GM12878 (cell line): Measurements from ENCODE around the gene DRC1. TPM values are rescaled to one million over a fixed set of nuclear protein-coding genes. Genes with fewer than 3 reads are reported as not detected.

ENCODE experiments used
- ATAC-seq: fragments of 200-7000 bp; cut with Tn5 transposase; 3 replicates; pipeline ENCODE4 v1.9.1; 2020; ENCODE audit warnings: mild to moderate bottlenecking, moderate library complexity
- BruUV-seq: library from RNA; stranded (reverse); fragments of 400-500 nt; replicated peaks from 2 replicates; lab custom pipeline; 2021; lab: Mats Ljungman, UMichigan
- CTCF ChIA-PET: fragments of 300-600 bp; sonication (Branson Sonifier 250); formaldehyde crosslinking; extraction: SDS; loops from one replicate; lab custom pipeline; 2021; ENCODE audit warnings: inconsistent platforms; lab: Yijun Ruan, JAX
- POLR2A ChIA-PET: fragments of 350-600 bp; formaldehyde crosslinking; extraction: SDS; loops from one replicate; lab custom pipeline; 2021; ENCODE audit warnings: inconsistent platforms; lab: Charles Lee
- RAD21 ChIA-PET: fragments of 300-600 bp; sonication (Branson Sonifier 250); formaldehyde crosslinking; loops from one replicate; lab custom pipeline; 2023; ENCODE audit warnings: antibody characterized with exemption; ENCODE audit not compliant: unreplicated experiment; lab: Charles Lee
- SMC1A ChIA-PET: fragments of 300-600 bp; sonication (Branson Sonifier 250); formaldehyde crosslinking; loops from one replicate; lab custom pipeline; 2023; ENCODE audit not compliant: unreplicated experiment, uncharacterized antibody; lab: Charles Lee
- DNase-seq: peaks from one replicate; pipeline ENCODE4 v3.0.0-alpha.2; 2011; ENCODE audit warnings: low read depth, low spot score
- FAIRE-seq: peaks from 3 replicates; lab custom pipeline; 2011; peaks lifted over from hg19 to GRCh38; lab: Jason Lieb, UNC
- H2AFZ ChIP-seq: 2 replicates; pipeline ENCODE4 v1.6.0; 2011; ENCODE audit warnings: low read depth, low read length, control low read depth; ENCODE audit not compliant: control insufficient read depth
- H3K27ac ChIP-seq: 2 replicates; pipeline ENCODE4 v1.5.1; 2011; ENCODE audit warnings: control low read depth; ENCODE audit not compliant: control insufficient read depth, insufficient read depth
- H3K27me3 ChIP-seq, 2 experiments: replicated peaks in 1 of 2; 2 replicates each; pipeline versions ENCODE4 v1.6.0 to v1.6.1; 2011; ENCODE audit warnings: low read length in 1 of 2; ENCODE audit not compliant: control insufficient read depth in 2 of 2, insufficient read depth in 2 of 2
- H3K36me3 ChIP-seq, 2 experiments: 2 replicates each; pipeline ENCODE4 v1.5.1; 2011; ENCODE audit warnings: low read length in 1 of 2; ENCODE audit not compliant: control insufficient read depth in 2 of 2, insufficient read depth in 2 of 2
- H3K4me1 ChIP-seq: 2 replicates; pipeline ENCODE4 v1.6.1; 2011; ENCODE audit warnings: mild to moderate bottlenecking, low read length, moderate library complexity, mixed read lengths; ENCODE audit not compliant: control insufficient read depth, insufficient read depth
- H3K4me2 ChIP-seq: 2 replicates; pipeline ENCODE4 v1.6.0; 2011; ENCODE audit warnings: control low read depth; ENCODE audit not compliant: control insufficient read depth, insufficient read depth
- H3K4me3 ChIP-seq: fragments of 200-600 bp; sonication (generic); 2 replicates; pipeline ENCODE4 v1.5.1; 2016
- H3K79me2 ChIP-seq: 2 replicates; pipeline ENCODE4 v1.6.0; 2011; ENCODE audit warnings: low read length; ENCODE audit not compliant: control insufficient read depth, insufficient read depth
- H3K9ac ChIP-seq: 2 replicates; pipeline ENCODE4 v1.8.0; 2011; ENCODE audit warnings: low read length, control low read depth, mixed read lengths; ENCODE audit not compliant: control insufficient read depth, insufficient read depth
- H3K9me3 ChIP-seq: replicated peaks from 3 replicates; pipeline ENCODE4 v1.5.1; 2011; ENCODE audit warnings: mild to moderate bottlenecking, low read length; ENCODE audit not compliant: control insufficient read depth, insufficient read depth
- H4K20me1 ChIP-seq: 2 replicates; pipeline ENCODE4 v1.6.0; 2011; ENCODE audit not compliant: control insufficient read depth, insufficient read depth
- BCL3 ChIP-seq: IDR thresholded peaks from 2 replicates; pipeline ENCODE4 v1.6.1; 2011; ENCODE audit warnings: borderline replicate concordance, low read depth, mild to moderate bottlenecking, moderate library complexity, low read length; ENCODE audit not compliant: insufficient read depth, poor library complexity, severe bottlenecking
- CHD2 ChIP-seq: IDR thresholded peaks from 2 replicates; pipeline ENCODE4 v1.6.1; 2011; ENCODE audit warnings: low read depth, low read length, improper control_type of control experiment, borderline replicate concordance
- E2F4 ChIP-seq: IDR thresholded peaks from 2 replicates; pipeline ENCODE4 v1.6.1; 2012; ENCODE audit warnings: low read depth, low read length, improper control_type of control experiment
- HSF1 ChIP-seq: fragments of 150-350 bp; IDR thresholded peaks from 2 replicates; pipeline ENCODE4 v1.6.1; 2014; ENCODE audit warnings: mild to moderate bottlenecking, low read depth, low read length
- MXI1 ChIP-seq: fragments of 150-350 bp; IDR thresholded peaks from 2 replicates; pipeline ENCODE4 v1.6.1; 2011; ENCODE audit warnings: low read depth, mild to moderate bottlenecking, inconsistent platforms, low read length, improper control_type of control experiment
- NFIC ChIP-seq: IDR thresholded peaks from 2 replicates; pipeline ENCODE4 v1.6.1; 2012; ENCODE audit warnings: low read depth, mild to moderate bottlenecking, inconsistent platforms, low read length, moderate library complexity
- PBX3 ChIP-seq: IDR thresholded peaks from 2 replicates; pipeline ENCODE4 v1.6.1; 2011; ENCODE audit warnings: mild to moderate bottlenecking, low read depth, low read length, moderate library complexity; ENCODE audit not compliant: insufficient replicate concordance
- RBBP5 ChIP-seq: fragments of 200-600 bp; sonication (generic); conservative IDR thresholded peaks from 2 replicates; pipeline ENCODE4 v1.6.1; 2016
- SRF ChIP-seq, 2 experiments: IDR thresholded peaks; 2 replicates each; pipeline ENCODE4 v1.6.1; 2011; ENCODE audit warnings: low read depth in 2 of 2, low read length in 2 of 2, mild to moderate bottlenecking in 1 of 2, moderate library complexity in 1 of 2
- TCF3 ChIP-seq: IDR thresholded peaks from 2 replicates; pipeline ENCODE4 v1.6.1; 2012; ENCODE audit warnings: low read depth, mild to moderate bottlenecking, low read length, borderline replicate concordance; ENCODE audit not compliant: insufficient read depth
- WGBS: methylation state at CpG from one replicate; pipeline ENCODE4 v1.1.6; 2016; ENCODE audit warnings: low lambda C conversion rate; ENCODE audit not compliant: insufficient replicate concordance, insufficient coverage; ENCODE audit errors: missing lambda C conversion rate; 5-methylcytosine and 5-hydroxymethylcytosine counted together
- in situ Hi-C: fragments of 300-500 bp; cut with MboI; formaldehyde crosslinking; loops from 9 replicates; pipeline ENCODE4 v1.14.3; 2018; ENCODE audit warnings: mixed read lengths
- intact Hi-C: fragments of 100-400 bp; cut with micrococcal nuclease; formaldehyde crosslinking; loops from one replicate; pipeline ENCODE4 v1.14.2; 2022; ENCODE audit not compliant: unreplicated experiment
- polyA plus RNA-seq, 11 experiments: library from polyadenylated mRNA; depleted of rRNA in 4 of 11; unstranded in 6 of 11; stranded (reverse) in 5 of 11; fragments of >200 nt; fragmentation: Nextera tagmentation in 4 of 11; fragmentation: Illumina TruSeq in 1 of 11; extraction: Ambion mirVana in 4 of 11; extraction: Trizol in 1 of 11; gene quantifications; 1 replicate in 1 of 11; 2 replicates in 10 of 11; pipeline versions ENCODE4 v1.2.1 to v1.2.3, GENCODE V29; 2011 to 2016; ENCODE audit warnings: inconsistent platforms in 2 of 11, missing spikeins in 2 of 11, low read depth in 1 of 11
- total RNA-seq, 4 experiments: library from RNA; depleted of rRNA in 3 of 4; stranded (reverse); fragments of >200 nt in 3 of 4; fragmentation: Illumina TruSeq in 1 of 4; extraction: Trizol in 1 of 4; gene quantifications; 2 replicates each; pipeline versions ENCODE4 v1.2.1 to v1.2.3, GENCODE V29; 2013 to 2021

The DRC1 gene
- total and polyA plus RNA-seq, 10 of the 15 experiments (the other 5 are each of a cell fraction or from before 2014, with no cell fraction given), result 0.03 TPM; not detected in 9

- TF ChIP-seq E2F4, result no peak
- TF ChIP-seq CHD2, result no peak
- no peak for TF ChIP-seq HSF1
- TF ChIP-seq RBBP5, result no peak
Observed at GRCh38 chr2:26481706-26482105, 80.0 kb downstream of the DRC1 start (continued).

GRCh38 chr2:26482211-26483026 lies 80.7 kb downstream of the DRC1 start:
- no peaks in the 10 kb centered on the region for H3K36me3 ChIP-seq
- ChIA-PET SMC1A (no interaction called here), CTCF (no interaction called here)
- no peak overlapping the region for H3K4me3 ChIP-seq
- 59% methylated on average over 30 of the region's 30 CpGs for WGBS
- in situ Hi-C loops, result no loop called here
- no peaks in the 10 kb centered on the region for H3K4me1 ChIP-seq
- no peak for FAIRE-seq
- no peak overlapping the region for H3K4me2 ChIP-seq
- H3K27me3 ChIP-seq, result no peaks in the 10 kb centered on the region
- H2AFZ ChIP-seq, result no peak overlapping the region
- BruUV-seq, result no TSS peak
- no peaks in the 10 kb centered on the region for H3K9me3 ChIP-seq
- H3K27ac ChIP-seq, result no peak overlapping the region
- TF ChIP-seq PBX3 (peak; percentile 53), BCL3 (peak; percentile 91), TCF3 (peak; percentile 43; the same call in 1 of the 2 replicates), SRF (IDR thresholded peaks at IDR 0.05; ENCODE audit: low read depth in 2 of 2, low read length in 2 of 2) (0 out of 4 replicates have a peak, but pooled peaks of 1 of the 2 experiments have one; percentile 4), NFIC (0 out of 2 replicates have a peak, but pooled peaks have one; percentile 24), MXI1 (no peak), RBBP5 (no peak)
- TF ChIP-seq, all 136 proteins: peak for 5
- ATAC-seq (no peak), DNase-seq (no peak)
- Histone ChIP-seq H4K20me1 (no peaks in the 10 kb centered on the region), H3K9ac (no peak overlapping the region), H3K79me2 (no peaks in the 10 kb centered on the region)
- intact Hi-C loops, result no loop called here
- ChIA-PET POLR2A (no interaction called here), RAD21 (no interaction called here)
